ENCODE results near the gene SNX6. TPM values are rescaled to one million over a fixed set of nuclear protein-coding genes. Genes with fewer than 3 reads are reported as not detected.
"Not testable (repeated sequence)": the region's sequence is repeated elsewhere in the genome, so short reads cannot be mapped to it uniquely, and the experiment has no call there.

Gene SNX6
- total RNA-seq, 2 experiments from 2014 or later: 82.0 to 86.9 TPM

DNA sequence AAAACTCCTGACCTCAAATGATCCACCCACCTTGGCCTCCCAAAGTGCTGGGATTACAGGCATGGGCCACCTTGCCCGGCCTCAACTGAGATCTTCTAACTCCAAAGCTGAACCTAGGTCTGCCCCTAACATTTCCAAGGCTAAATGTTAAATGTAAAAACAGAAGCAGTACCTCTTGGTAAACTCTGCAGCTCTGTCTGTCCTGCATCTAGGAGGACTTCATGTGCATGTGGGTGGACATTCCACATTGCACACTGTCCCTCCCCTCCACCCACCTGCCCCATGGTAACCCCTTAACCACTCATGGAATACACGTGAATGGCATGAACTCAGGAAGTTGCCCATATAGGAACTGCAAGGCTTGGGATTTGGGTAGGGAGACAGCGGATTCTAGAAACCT is 33.1 kb downstream of the SNX6 start:
- intact Hi-C loops (cut with micrococcal nuclease): no loop called here
- Mint-ChIP-seq H3K9me3 (no peaks in the 10 kb centered on the region), H3K27me3 (no peaks in the 10 kb centered on the region), H3K4me1 (ENCODE audit: low read depth) (peaks cover 2% of the 10 kb centered on the region), H3K4me3 (no peak overlapping the region), H3K36me3 (peaks cover 44% of the 10 kb centered on the region), H3K27ac (no peak overlapping the region)
- ChIA-PET CTCF (interaction anchor here (0.6 kb wide), 1 partner anchor 146 kb away, joined by 4 read pairs; no protein-coding TSS in a partner anchor), POLR2A (no interaction called here)
- DNase-seq: no peak

DNA sequence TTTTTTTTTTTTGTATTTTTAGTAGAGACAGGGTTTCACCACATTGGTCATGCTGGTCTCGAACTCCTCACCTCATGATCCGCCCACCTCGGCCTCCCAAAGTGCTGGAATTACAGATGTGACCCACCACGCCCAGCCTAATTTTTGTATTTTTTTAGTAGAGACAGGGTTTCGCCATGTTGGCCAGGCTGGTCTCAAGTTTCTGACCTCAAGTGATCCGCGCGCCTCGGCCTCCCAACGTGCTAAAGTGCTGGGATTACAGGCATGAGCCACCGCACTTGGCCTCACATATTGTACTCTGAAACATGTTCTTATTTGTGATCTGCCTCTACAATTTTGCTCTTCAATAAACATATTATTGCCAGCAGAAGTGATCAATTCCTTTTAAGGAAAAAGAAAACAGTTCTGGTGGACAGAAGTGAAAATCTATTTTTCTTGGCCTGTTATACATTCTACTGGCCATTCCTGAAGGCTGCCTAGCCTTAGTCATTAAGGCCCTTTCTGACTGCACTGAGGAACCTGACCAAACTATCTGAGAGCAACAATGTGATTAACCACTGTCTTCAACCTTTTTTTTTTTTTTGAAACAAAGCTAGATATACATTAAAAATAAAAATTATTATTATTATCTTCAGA is 36.1 kb downstream of the SNX6 start:
- CTCF ChIA-PET: no interaction called here
- no peak overlapping the region for H3K4me3 Mint-ChIP-seq
- peaks cover 3% of the 10 kb centered on the region for H3K4me1 Mint-ChIP-seq (ENCODE audit: low read depth)
- intact Hi-C loops (cut with micrococcal nuclease): no loop called here
- peaks cover 40% of the 10 kb centered on the region for H3K36me3 Mint-ChIP-seq
- H3K9me3 Mint-ChIP-seq: no peaks in the 10 kb centered on the region
- POLR2A ChIA-PET: no interaction called here
- no peaks in the 10 kb centered on the region for H3K27me3 Mint-ChIP-seq
- DNase-seq: no peak
- no peak overlapping the region for H3K27ac Mint-ChIP-seq

DNA sequence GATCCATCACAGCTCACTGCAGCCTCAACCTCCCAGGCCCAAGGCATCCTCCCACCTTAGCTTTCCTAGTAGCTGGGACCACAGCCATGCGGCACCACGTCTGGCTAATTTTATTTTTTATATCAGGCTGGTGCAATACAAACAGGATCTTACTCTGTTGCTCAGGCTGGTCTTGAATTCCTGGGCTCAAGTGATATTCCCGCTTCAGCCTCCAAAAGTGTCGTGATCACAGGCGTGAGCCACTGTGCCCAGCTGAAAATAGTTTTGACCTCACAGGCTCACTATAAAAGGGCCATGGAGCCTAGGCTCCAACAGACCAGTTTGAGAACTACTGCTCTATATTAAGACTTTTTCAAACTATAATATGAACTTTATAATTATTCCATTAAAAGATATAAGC is 37.3 kb downstream of the SNX6 start:
- H3K4me1 Mint-ChIP-seq (ENCODE audit: low read depth): peaks cover 3% of the 10 kb centered on the region
- no peak overlapping the region for H3K27ac Mint-ChIP-seq
- no peak for DNase-seq
- POLR2A ChIA-PET: no interaction called here
- peaks cover 37% of the 10 kb centered on the region for H3K36me3 Mint-ChIP-seq
- CTCF ChIA-PET: no interaction called here
- H3K4me3 Mint-ChIP-seq: no peak overlapping the region
- no peaks in the 10 kb centered on the region for H3K9me3 Mint-ChIP-seq
- intact Hi-C loops (cut with micrococcal nuclease): no loop called here
- no peaks in the 10 kb centered on the region for H3K27me3 Mint-ChIP-seq

DNA sequence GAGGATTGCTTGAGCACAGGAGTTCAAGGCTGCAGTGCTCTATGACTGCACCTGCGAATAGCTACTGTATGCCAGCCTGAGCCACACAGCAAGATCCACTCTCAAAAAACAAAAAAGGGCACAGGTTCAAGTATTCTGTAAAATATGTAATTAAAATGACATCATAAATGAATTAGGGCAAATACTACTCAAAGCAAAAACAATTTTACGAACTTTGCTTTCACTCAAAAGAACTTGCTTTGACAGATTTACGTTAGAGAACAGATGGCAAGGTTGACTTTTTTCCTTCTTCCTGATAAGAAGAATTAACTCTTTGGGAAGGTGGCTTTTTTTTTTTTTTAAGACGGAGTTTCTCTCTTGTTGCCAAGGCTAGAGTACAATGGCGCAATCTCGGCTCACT is 46.4 kb downstream of the SNX6 start:
- Mint-ChIP-seq H3K27ac (no peak overlapping the region), H3K4me1 (ENCODE audit: low read depth) (peaks cover 3% of the 10 kb centered on the region), H3K36me3 (peaks cover 22% of the 10 kb centered on the region), H3K4me3 (no peak overlapping the region), H3K27me3 (no peaks in the 10 kb centered on the region), H3K9me3 (no peaks in the 10 kb centered on the region)
- intact Hi-C loops (cut with micrococcal nuclease): no loop called here
- ChIA-PET POLR2A (no interaction called here), CTCF (no interaction called here)
- no peak for DNase-seq

DNA sequence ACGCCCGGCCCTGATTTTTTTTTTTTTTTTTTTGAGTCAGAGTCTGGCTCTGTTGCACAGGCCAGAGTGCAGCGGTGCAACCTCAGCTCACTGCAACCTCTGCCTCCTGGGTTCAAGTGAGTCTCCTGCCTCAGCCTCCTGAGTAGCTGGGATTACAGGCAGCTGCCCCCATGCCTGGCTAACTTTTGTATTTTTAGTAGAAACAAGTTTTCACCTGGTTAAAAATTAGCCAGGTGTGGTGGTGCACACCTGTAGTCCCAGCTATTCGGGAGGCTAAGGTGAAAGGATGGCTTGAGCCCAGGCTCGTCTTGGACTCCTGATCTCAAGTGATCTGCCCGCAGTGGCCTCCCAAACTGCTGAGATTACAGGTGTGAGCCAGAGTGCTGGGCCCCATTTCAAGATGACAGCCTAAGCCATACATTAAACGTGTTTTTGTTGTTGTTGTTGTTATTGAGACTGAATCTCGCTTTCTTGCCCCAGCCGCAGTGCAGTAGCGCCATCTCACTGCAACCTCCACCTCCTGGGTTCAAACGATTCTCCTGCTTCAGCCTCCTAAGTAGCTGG is 47.7 kb downstream of the SNX6 start:
- POLR2A ChIA-PET: no interaction called here
- H3K36me3 Mint-ChIP-seq: peaks cover 19% of the 10 kb centered on the region

DNA sequence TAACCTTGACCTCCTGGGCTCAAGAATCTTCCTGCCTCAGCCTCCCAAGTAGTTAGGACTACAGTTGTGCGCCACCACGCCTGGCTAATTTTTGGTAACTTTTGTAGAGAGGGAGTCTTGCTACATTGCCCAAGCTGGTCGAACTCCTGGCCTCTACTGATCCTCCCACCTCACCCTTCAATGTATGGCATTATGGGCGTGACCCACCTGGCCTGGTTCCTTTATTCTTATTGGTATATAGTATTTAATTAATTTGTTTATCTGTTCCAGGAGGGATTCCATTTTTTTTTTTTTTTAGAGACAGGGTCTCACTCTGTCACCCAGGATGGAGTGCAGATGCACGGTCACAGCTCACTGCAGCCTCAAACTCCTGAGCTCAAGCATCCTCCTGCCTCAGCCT is 49.6 kb downstream of the SNX6 start:
- Mint-ChIP-seq H3K4me3 (no peak overlapping the region), H3K36me3 (peaks cover 20% of the 10 kb centered on the region), H3K27me3 (no peaks in the 10 kb centered on the region), H3K27ac (peak overlapping the region; percentile 33), H3K4me1 (ENCODE audit: low read depth) (peaks cover 3% of the 10 kb centered on the region), H3K9me3 (no peaks in the 10 kb centered on the region)
- intact Hi-C loops (cut with micrococcal nuclease): no loop called here
- ChIA-PET CTCF (no interaction called here), POLR2A (interaction anchor here (0.6 kb wide), 1 partner anchor 140 kb away, joined by 3 read pairs; no protein-coding TSS in a partner anchor)
- DNase-seq: no peak

More for the DNA sequence above, 47.7 kb downstream of the SNX6 start:
- no peak overlapping the region for H3K4me3 Mint-ChIP-seq
- DNase-seq: no peak
- H3K27me3 Mint-ChIP-seq: no peaks in the 10 kb centered on the region
- no peaks in the 10 kb centered on the region for H3K9me3 Mint-ChIP-seq
- CTCF ChIA-PET: no interaction called here
- no peak overlapping the region for H3K27ac Mint-ChIP-seq
- H3K4me1 Mint-ChIP-seq (ENCODE audit: low read depth): peaks cover 3% of the 10 kb centered on the region
- intact Hi-C loops (cut with micrococcal nuclease): no loop called here

DNA sequence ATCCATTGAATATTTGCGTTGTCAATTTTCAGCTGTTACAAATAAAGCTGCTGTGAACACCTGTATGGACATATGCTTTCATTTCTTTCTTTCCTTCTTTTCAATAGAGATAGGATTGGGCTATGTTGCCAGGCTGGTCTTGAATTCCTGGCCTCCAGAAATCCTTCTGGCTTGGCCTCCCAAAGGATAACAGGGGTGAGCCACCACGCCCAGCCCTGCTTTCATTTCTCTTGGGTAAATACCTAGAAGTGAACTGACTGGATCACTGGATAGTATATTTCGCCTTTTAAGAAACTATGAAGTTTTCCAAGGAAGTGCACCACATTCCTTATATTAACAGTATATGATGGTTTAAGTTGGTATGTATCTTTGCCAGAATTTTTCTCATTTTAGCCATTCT is 58.2 kb downstream of the SNX6 start:
- H3K27ac Mint-ChIP-seq: no peak overlapping the region
- H3K4me3 Mint-ChIP-seq: no peak overlapping the region
- no peaks in the 10 kb centered on the region for H3K9me3 Mint-ChIP-seq
- ChIA-PET POLR2A (no interaction called here), CTCF (no interaction called here)
- intact Hi-C loops (cut with micrococcal nuclease): no loop called here
- no peaks in the 10 kb centered on the region for H3K27me3 Mint-ChIP-seq
- H3K4me1 Mint-ChIP-seq (ENCODE audit: low read depth): no peaks in the 10 kb centered on the region
- peaks cover 14% of the 10 kb centered on the region for H3K36me3 Mint-ChIP-seq
- DNase-seq: no peak

DNA sequence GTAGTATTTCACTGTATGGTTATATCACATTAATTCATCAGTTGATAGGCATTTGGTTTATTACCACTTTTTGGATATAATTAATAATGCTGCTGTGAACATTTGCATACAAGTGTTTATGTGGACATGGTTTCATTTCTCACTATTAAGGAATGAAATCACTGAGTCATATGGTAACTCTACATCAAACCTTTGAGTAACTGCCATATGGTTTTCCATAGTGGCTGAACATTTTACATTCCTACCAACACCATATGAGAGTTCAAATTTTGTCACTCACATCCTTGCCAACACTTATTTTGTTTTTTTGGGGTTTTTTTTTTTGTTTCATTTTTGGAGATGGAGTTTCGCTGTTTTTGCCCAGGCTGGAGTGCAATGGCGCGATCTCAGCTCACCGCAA is 60.2 kb downstream of the SNX6 start:
- no peak for DNase-seq
- ChIA-PET POLR2A (no interaction called here), CTCF (no interaction called here)
- no peaks in the 10 kb centered on the region for H3K27me3 Mint-ChIP-seq
- peaks cover 15% of the 10 kb centered on the region for H3K36me3 Mint-ChIP-seq
- H3K9me3 Mint-ChIP-seq: no peaks in the 10 kb centered on the region
- H3K4me3 Mint-ChIP-seq: no peak overlapping the region
- intact Hi-C loops (cut with micrococcal nuclease): no loop called here
- no peaks in the 10 kb centered on the region for H3K4me1 Mint-ChIP-seq (ENCODE audit: low read depth)
- H3K27ac Mint-ChIP-seq: peak overlapping the region; percentile 51

DNA sequence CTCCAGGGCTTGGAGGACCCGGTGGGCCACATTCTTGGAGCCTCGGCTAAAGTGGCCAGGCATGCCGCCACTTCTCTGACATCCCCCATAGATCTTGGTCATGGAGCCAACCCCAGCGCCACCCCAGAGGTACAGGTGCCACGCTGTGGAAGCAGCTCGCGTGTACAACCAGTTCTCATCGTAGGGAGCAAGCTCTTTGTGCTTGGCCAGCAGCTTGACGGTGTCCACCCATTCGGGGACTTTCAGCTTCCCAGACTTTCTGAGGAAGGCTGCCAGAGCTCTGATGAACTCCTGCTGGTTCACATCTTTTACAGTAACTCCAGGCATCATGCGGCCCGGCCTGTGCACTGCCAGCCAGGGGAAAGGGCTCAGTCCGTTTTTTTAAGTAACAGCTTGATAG is 61.1 kb downstream of the SNX6 start:
- no peaks in the 10 kb centered on the region for H3K4me1 Mint-ChIP-seq (ENCODE audit: low read depth)
- POLR2A ChIA-PET: no interaction called here

DNA sequence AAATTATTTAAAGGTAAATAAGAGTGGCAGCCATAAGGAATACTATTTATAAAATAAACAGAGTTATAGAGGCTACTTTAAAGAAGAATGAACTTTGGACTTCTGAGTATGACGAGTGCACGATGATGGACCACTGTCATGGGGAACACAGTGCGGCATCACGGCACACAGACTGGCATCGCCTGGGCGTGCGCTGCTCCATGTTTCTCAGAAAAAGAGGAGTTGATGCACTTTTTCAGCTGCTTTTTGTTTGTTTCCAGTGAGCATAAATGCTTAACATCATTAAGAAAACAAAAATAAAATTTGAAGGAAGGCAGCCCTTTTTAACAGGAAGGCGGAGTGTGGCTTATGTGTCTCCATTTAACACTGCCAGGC is 67.2 kb downstream of the SNX6 start:
- H3K36me3 Mint-ChIP-seq: peaks cover 7% of the 10 kb centered on the region
- intact Hi-C loops (cut with micrococcal nuclease): no loop called here
- POLR2A ChIA-PET: no interaction called here
- no peaks in the 10 kb centered on the region for H3K27me3 Mint-ChIP-seq
- H3K4me3 Mint-ChIP-seq: no peak overlapping the region
- H3K9me3 Mint-ChIP-seq: no peaks in the 10 kb centered on the region
- CTCF ChIA-PET: no interaction called here
- no peak for DNase-seq
- no peaks in the 10 kb centered on the region for H3K4me1 Mint-ChIP-seq (ENCODE audit: low read depth)
- H3K27ac Mint-ChIP-seq: no peak overlapping the region

More for the DNA sequence above, 61.1 kb downstream of the SNX6 start:
- intact Hi-C loops (cut with micrococcal nuclease): no loop called here
- Mint-ChIP-seq H3K27ac (no peak overlapping the region), H3K4me3 (no peak overlapping the region), H3K9me3 (no peaks in the 10 kb centered on the region), H3K36me3 (peaks cover 15% of the 10 kb centered on the region), H3K27me3 (no peaks in the 10 kb centered on the region)
- CTCF ChIA-PET: no interaction called here
- no peak for DNase-seq

DNA sequence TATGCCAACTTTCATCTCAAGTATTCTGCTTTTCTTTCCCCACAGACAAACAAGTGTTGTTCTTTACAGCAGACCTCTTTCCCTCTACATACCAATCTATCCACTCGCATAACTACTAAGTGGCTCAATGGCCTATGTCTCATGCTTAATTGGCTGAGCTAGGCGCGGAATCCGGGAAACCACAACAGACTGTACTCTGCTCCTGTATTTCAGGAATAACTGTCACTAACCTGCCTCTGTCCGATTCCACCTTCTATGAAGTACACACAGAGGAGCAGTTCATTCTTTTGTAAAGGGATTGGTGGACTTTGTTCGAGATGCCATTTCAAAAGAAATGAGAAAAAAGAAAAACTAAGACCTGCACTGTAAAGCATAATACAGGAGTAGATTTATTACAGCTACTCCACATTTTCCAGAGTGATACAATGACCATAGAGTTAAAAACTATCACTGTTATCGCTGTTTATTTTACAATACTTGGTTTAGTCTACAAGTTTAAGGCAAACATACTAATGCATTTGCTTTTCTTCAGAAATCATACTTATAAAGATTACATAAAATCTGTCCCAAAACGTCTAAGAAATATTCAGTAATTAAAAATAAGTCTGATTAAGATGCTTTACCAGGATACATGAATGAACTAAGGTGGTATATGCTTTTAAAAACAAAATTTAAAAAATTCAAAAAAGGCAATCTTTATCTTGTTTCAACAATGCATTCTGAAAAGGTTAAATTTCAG is 67.7 kb downstream of the SNX6 start:
- H3K27me3 Mint-ChIP-seq; H3K4me3 Mint-ChIP-seq; CTCF ChIA-PET; H3K27ac Mint-ChIP-seq; H3K4me1 Mint-ChIP-seq (ENCODE audit: low read depth); H3K9me3 Mint-ChIP-seq; DNase-seq; H3K36me3 Mint-ChIP-seq; POLR2A ChIA-PET; intact Hi-C loops (cut with micrococcal nuclease): not testable (repeated sequence)

DNA sequence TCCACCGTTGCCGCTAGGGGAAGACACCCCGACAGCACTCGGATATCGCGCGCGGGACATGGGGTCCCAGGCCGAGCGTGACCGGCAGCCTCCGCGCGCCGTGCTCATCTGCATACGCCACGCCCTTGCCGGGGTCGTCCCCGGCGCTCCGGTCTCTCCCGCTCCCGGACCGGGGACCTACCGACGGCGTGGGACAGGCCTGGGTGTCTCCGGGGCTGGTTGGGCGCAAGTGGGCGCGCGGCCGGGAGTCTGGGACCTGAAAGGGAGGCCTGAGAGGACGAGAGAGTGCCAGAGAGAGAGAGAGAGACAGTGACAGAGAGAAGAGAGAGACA is 73.5 kb downstream of the SNX6 start:
- H3K36me3 Mint-ChIP-seq; intact Hi-C loops (cut with micrococcal nuclease); H3K27me3 Mint-ChIP-seq; CTCF ChIA-PET; DNase-seq; H3K9me3 Mint-ChIP-seq; POLR2A ChIA-PET; H3K4me3 Mint-ChIP-seq; H3K27ac Mint-ChIP-seq: not testable (repeated sequence)
- peaks cover 14% of the 10 kb centered on the region for H3K4me1 Mint-ChIP-seq (ENCODE audit: low read depth)
